ENCODE results near the gene NFE2L1. TPM values are rescaled to one million over a fixed set of nuclear protein-coding genes. Genes with fewer than 3 reads are reported as not detected.

The NFE2L1 gene, protein sequence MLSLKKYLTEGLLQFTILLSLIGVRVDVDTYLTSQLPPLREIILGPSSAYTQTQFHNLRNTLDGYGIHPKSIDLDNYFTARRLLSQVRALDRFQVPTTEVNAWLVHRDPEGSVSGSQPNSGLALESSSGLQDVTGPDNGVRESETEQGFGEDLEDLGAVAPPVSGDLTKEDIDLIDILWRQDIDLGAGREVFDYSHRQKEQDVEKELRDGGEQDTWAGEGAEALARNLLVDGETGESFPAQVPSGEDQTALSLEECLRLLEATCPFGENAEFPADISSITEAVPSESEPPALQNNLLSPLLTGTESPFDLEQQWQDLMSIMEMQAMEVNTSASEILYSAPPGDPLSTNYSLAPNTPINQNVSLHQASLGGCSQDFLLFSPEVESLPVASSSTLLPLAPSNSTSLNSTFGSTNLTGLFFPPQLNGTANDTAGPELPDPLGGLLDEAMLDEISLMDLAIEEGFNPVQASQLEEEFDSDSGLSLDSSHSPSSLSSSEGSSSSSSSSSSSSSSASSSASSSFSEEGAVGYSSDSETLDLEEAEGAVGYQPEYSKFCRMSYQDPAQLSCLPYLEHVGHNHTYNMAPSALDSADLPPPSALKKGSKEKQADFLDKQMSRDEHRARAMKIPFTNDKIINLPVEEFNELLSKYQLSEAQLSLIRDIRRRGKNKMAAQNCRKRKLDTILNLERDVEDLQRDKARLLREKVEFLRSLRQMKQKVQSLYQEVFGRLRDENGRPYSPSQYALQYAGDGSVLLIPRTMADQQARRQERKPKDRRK
- 98.3 to 121 TPM (median 115 TPM) in 5 replicates for total RNA-seq (2022; extraction: Qiagen RNA extraction)

GRCh38 chr17:48047741-48048383, at the start of gene NFE2L1:
TSS of gene NFE2L1 (plus strand) at chr17:48048359. CDS start at chr17:48051119, 2,760 bp downstream.

DNA sequence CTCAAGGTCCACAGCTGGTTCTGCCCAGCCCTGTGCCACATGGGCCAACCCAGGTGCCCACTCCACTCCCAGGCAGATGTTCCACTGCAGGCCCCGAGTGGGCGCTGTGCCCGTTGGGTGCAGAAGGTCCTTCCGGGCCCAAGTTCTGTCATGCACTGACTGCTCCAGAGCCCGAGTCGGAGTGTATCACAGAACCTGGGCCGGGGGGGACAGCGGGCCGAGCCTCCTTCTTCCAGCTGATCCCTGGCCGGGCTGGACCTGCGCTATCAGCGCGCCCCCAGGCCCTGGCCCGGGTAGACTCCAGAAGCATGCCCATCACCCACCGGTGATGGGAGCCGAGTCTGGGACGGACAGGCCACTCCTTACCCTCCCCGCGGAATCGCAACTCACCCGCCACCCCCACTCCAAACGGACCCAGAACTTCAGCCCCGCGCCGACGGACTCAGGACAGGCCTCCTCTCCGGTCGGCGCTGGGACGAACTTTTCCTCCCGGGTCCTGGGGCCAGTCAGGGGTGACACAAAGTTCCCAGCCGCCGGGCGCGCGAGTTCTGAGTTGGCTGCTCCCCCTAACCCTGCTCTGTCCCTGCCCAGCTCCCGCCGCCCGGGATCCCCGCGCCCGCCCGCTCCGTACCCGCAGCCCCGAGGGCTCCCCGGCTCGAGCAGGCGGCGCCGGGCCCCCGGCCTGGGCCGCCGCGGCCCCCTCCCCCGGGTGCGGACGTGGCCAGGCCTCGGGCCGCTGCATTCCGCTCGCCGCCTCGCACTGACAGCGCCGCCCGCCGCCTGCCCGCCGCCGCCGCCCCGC, 10.9 kb upstream of the NFE2L1 start, which contains the start of gene COPZ2:
Gene COPZ2, minus strand, starts transcription at position 762 of the 802 bp plus-strand sequence. Its CDS starts 20 bp downstream, at position 742.

DNA sequence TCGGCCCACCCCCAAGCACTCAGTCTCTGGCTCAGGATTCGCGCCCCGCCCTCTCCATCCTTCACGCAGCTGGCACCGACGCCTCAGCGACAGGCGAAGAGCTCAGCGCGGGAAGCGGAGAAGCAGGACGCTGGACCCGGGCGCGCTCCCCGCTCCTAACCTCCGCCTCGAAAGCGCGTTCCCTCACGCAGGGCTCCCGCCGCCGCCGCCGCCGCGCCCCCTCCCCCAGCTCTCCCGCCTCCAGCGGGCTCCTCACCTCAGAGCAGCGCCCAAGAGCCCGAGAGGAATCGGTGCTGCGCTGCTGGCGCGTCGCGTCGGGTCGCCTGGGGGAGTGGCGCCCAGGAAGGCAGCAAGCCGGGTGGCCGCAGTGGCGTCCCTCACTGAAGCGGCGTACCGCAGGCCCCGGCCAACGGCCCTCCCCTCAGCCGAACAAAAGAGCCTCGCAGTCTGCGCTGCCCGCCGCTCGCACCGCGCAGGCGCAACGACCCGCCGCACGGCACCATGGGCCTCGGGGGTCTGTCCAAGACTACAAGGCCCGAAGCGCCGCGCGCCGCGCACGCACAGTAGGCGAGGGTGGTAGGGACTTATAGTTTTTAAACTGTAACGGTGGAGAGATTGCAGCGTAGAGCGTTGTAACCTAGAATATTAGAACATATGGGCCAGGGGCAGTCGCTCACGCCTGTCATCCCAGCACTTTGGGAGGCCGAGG, 53.0 kb downstream of the NFE2L1 start, which contains the start of gene CBX1:
Gene CBX1, minus strand, starts transcription at position 467 of the 709 bp plus-strand sequence. CDS start 24,474 bp downstream, outside the sequence.

GRCh38 chr17:48107137-48108055, 59.2 kb downstream of the NFE2L1 start, which contains the start of gene SNX11:
TSS of gene SNX11 (plus strand) at chr17:48107766. CDS start at chr17:48112044, 4,278 bp downstream.

Other genes with a start within 250 kb of the NFE2L1 start
- 7.8 to 12.0 TPM (median 11.4 TPM) in 5 replicates for gene OSBPL7, start 226.6 kb upstream of the NFE2L1 start, total RNA-seq (2022; extraction: Qiagen RNA extraction)
- 91.8 to 103 TPM (median 93.0 TPM) in 5 replicates for gene MRPL10, start 216.8 kb upstream of the NFE2L1 start, total RNA-seq (2022; extraction: Qiagen RNA extraction)
- gene LRRC46, start 216.7 kb upstream of the NFE2L1 start, total RNA-seq (2022; extraction: Qiagen RNA extraction): 2.7 to 4.0 TPM (median 3.5 TPM) in 5 replicates
- gene SCRN2, start 207.1 kb upstream of the NFE2L1 start, total RNA-seq (2022; extraction: Qiagen RNA extraction): 28.6 to 41.2 TPM (median 40.4 TPM) in 5 replicates
- 2.2 to 3.4 TPM (median 2.8 TPM) in 5 replicates for gene SP6, start 197.2 kb upstream of the NFE2L1 start, total RNA-seq (2022; extraction: Qiagen RNA extraction)
- 14.9 to 20.1 TPM (median 17.4 TPM) in 5 replicates for gene SP2, start 152.1 kb upstream of the NFE2L1 start, total RNA-seq (2022; extraction: Qiagen RNA extraction)
- 20.0 to 24.1 TPM (median 20.7 TPM) in 5 replicates for gene PNPO, start 106.8 kb upstream of the NFE2L1 start, total RNA-seq (2022; extraction: Qiagen RNA extraction)
- 0.39 to 0.75 TPM (median 0.54 TPM) in 5 replicates for gene PRR15L, start 90.5 kb upstream of the NFE2L1 start, total RNA-seq (2022; extraction: Qiagen RNA extraction)
- 101 to 121 TPM (median 105 TPM) in 5 replicates for gene CDK5RAP3, start 77.2 kb upstream of the NFE2L1 start, total RNA-seq (2022; extraction: Qiagen RNA extraction)
- gene COPZ2, start 10.6 kb upstream of the NFE2L1 start, total RNA-seq (2022; extraction: Qiagen RNA extraction): 11.2 to 19.9 TPM (median 16.7 TPM) in 5 replicates
- gene CBX1, start 53.1 kb downstream of the NFE2L1 start, total RNA-seq (2022; extraction: Qiagen RNA extraction): 79.8 to 120 TPM (median 87.3 TPM) in 5 replicates
- 26.5 to 28.8 TPM (median 28.0 TPM) in 5 replicates for gene SNX11, start 59.4 kb downstream of the NFE2L1 start, total RNA-seq (2022; extraction: Qiagen RNA extraction)

All from A549 treated with CORT108297 at 1 μM for 4 hours (cell line).